Brain microvascular endothelial cell (primary cell): ENCODE results near the gene GRIK3.

Experiments
- DNase-seq: peaks from one replicate; pipeline ENCODE4 v3.0.0-alpha.2; 2020
- H3K27ac ChIP-seq: fragments of 250-450 bp; sonication (Bioruptor Pico); 2 replicates; pipeline ENCODE4 v1.5.1; 2020; ENCODE audit warnings: mild to moderate bottlenecking, moderate library complexity
- H3K27me3 ChIP-seq: fragments of 250-450 bp; sonication (Bioruptor Pico); replicated peaks from 2 replicates; pipeline ENCODE4 v1.5.1; 2020; ENCODE audit warnings: mild to moderate bottlenecking
- H3K36me3 ChIP-seq: fragments of 250-450 bp; sonication (Bioruptor Pico); replicated peaks from 2 replicates; pipeline ENCODE4 v1.5.1; 2020; ENCODE audit warnings: mild to moderate bottlenecking
- H3K4me3 ChIP-seq: 2 replicates; pipeline ENCODE4 v1.5.1; 2011; ENCODE audit warnings: low read depth, mild to moderate bottlenecking, control low read depth, low read length, moderate library complexity
- CTCF ChIP-seq: IDR thresholded peaks from 2 replicates; pipeline ENCODE4 v1.5.1; 2011; ENCODE audit warnings: low read depth, mild to moderate bottlenecking, moderate library complexity, low read length, control low read depth, inconsistent platforms; ENCODE audit errors: missing control alignments
- in situ Hi-C: cut with HindIII; loops from 2 replicates; pipeline ENCODE4 v1.10.0; 2017; ENCODE audit warnings: low sequenced_read_pairs, low pct_ligation_motif_present

GRIK3 gene

GRCh38 chr1:36852586-36852985 is 181.7 kb downstream of the GRIK3 start:
- in situ Hi-C loops = no loop called here
- TF ChIP-seq CTCF = no peak
- Histone ChIP-seq H3K4me3 (no peak overlapping the region), H3K27me3 (no peaks in the 10 kb centered on the region), H3K36me3 (no peaks in the 10 kb centered on the region), H3K27ac (no peak overlapping the region)
- no peak for DNase-seq

- no peak for DNase-seq
- Histone ChIP-seq H3K4me3 (no peak overlapping the region), H3K27me3 (no peaks in the 10 kb centered on the region), H3K27ac (no peak overlapping the region), H3K36me3 (no peaks in the 10 kb centered on the region)
- no peak for TF ChIP-seq CTCF
- in situ Hi-C loops = no loop called here
Observed at GRCh38 chr1:36851595-36851994, 182.7 kb downstream of the GRIK3 start.

GRCh38 chr1:36851087-36851486 is 183.2 kb downstream of the GRIK3 start:
- no peak for TF ChIP-seq CTCF
- Histone ChIP-seq H3K36me3 (no peaks in the 10 kb centered on the region), H3K27ac (no peak overlapping the region), H3K4me3 (no peak overlapping the region), H3K27me3 (no peaks in the 10 kb centered on the region)
- in situ Hi-C loops = no loop called here
- DNase-seq = no peak

GRCh38 chr1:36849956-36850355 is 184.4 kb downstream of the GRIK3 start:
- in situ Hi-C loops = no loop called here
- no peaks in the 10 kb centered on the region for H3K36me3 ChIP-seq
- DNase-seq = no peak
- TF ChIP-seq CTCF = no peak
- H3K4me3 ChIP-seq = no peak overlapping the region
- H3K27ac ChIP-seq = no peak overlapping the region
- no peaks in the 10 kb centered on the region for H3K27me3 ChIP-seq

GRCh38 chr1:36847761-36848160 is 186.6 kb downstream of the GRIK3 start:
- no peak for TF ChIP-seq CTCF
- no peak for DNase-seq
- Histone ChIP-seq H3K27ac (no peak overlapping the region), H3K36me3 (no peaks in the 10 kb centered on the region), H3K27me3 (no peaks in the 10 kb centered on the region), H3K4me3 (no peak overlapping the region)
- in situ Hi-C loops = no loop called here

- Histone ChIP-seq H3K27ac (no peak overlapping the region), H3K36me3 (no peaks in the 10 kb centered on the region), H3K4me3 (no peak overlapping the region), H3K27me3 (no peaks in the 10 kb centered on the region)
- no peak for DNase-seq
- TF ChIP-seq CTCF = no peak
- in situ Hi-C loops = no loop called here
Observed at GRCh38 chr1:36847186-36847585, 187.1 kb downstream of the GRIK3 start.
